Left lobe of liver (tissue), 2 donors: ENCODE results near the gene DEFB127. TPM values are rescaled to one million over a fixed set of nuclear protein-coding genes. Genes with fewer than 3 reads are reported as not detected.
"Not testable (repeated sequence)": the region's sequence is repeated elsewhere in the genome, so short reads cannot be mapped to it uniquely, and the experiment has no call there.

Experiments
- ATAC-seq: fragments of 200-7000 bp; cut with Tn5 transposase; one replicate; pipeline ENCODE4 v1.9.1; 2020; ENCODE audit warnings: mild to moderate bottlenecking, moderate library complexity
- DNase-seq: peaks from one replicate; pipeline ENCODE4 v3.0.0-alpha.2; 2020; ENCODE audit warnings: low spot score
- total RNA-seq: library from RNA; stranded (reverse); gene quantifications from one replicate; pipeline ENCODE4 v1.2.1, GENCODE V29; 2021
- donor health status: DM: no; HTN: no; CAD: no; lungs with moderate emphysema.
- donor health status: DM: no; HTN: yes; CAD: no.

DEFB127 gene
- total RNA-seq: not detected

- DNase-seq (no peak), ATAC-seq (no peak)
Observed at GRCh38 chr20:157154-157553, at the start of gene DEFB127. TSS of gene DEFB127 (plus strand) at chr20:157454. CDS start at chr20:157545, 91 bp downstream.

DNA sequence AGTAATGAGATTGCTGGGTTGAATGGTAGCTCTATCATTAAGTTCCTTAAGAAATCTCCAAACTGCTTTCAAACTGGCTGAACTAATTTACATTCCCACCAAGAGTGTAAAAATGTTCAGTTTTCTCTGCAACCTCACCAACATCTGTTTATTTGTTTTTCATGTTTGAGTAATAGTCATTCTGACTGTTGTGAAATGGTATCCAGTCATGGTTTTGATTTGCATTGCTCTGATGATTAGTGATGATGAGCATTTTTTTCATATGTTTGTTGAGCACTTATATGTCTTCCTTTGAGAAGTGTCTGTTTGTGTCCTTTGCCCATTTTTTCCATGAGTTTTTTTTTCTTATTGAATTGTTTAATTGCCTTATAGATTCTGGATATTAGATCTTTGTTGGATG, 44.9 kb upstream of the DEFB127 start:
- ATAC-seq: no peak
- no peak for DNase-seq

DNA sequence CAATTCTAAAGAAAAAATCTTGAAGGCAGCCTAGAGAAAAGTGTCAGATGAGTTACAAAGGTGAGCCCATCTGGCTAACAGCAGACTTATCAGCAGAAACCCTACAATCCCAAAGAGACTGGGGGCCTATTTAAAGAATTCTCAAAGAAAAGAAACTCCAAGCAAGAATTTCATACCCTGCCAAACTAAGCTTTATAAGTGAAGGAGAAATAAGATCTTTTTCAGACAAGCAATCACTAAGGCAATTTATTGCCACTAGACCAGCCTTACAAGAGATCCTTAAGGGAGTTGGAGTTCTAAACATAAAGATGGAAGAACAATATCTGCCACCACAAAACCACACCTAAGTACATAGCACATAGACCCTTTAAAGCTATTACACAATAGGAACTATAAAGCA, 39.7 kb upstream of the DEFB127 start:
- DNase-seq (no peak), ATAC-seq (no peak)

DNA sequence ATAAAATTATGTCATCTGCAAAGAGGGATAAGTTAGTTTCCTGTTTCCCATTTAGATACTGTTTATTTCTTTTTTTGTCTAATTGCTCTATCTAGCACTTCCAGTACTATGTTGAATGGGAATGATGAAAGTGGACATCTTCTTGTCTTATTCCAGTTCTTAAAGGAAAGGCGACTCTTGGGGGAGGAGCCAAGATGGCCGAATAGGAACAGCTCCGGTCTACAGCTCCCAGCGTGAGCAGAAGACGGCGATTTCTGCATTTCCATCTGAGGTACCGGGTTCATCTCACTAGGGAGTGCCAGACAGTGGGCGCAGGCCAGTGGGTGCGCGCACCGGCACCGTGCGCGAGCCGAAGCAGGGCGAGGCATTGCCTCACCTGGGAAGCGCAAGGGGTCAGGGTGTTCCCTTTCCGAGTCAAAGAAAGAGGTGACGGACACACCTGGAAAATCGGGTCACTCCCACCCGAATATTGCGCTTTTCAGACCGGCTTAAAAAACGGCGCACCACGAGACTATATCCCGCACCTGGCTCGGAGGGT, 27.4 kb upstream of the DEFB127 start:
- ATAC-seq, DNase-seq: not testable (repeated sequence)

GRCh38 chr20:137668-138490, 19.4 kb upstream of the DEFB127 start:
- DNase-seq (no peak), ATAC-seq (no peak)

DNA sequence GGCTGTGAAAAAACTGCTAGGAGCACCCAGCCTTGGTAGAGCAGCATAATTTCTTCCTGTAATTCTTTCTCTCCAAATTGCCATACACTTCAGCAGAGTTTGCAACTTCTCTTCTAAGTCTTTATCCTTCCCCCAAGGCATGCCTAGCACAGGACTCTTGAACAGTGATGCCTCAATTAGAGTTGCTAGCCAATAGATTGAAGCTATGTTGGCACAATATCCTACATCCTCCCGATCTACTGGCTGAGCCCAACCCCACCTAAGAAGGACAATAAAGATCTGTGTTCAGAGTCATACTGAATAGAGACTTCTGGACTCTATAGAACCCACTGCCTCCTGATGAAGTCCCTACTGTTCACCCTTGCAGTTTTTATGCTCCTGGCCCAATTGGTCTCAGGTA, 15.0 kb upstream of the DEFB127 start, which contains the start of gene DEFB126:
Gene DEFB126 (plus strand): TSS at position 301 of the 400 bp plus-strand sequence. CDS start 39 bp downstream, at position 340.
- no peak for DNase-seq
- no peak for ATAC-seq

- no peak for DNase-seq
- no peak for ATAC-seq
Observed at GRCh38 chr20:145877-146276, 11.4 kb upstream of the DEFB127 start.

DNA sequence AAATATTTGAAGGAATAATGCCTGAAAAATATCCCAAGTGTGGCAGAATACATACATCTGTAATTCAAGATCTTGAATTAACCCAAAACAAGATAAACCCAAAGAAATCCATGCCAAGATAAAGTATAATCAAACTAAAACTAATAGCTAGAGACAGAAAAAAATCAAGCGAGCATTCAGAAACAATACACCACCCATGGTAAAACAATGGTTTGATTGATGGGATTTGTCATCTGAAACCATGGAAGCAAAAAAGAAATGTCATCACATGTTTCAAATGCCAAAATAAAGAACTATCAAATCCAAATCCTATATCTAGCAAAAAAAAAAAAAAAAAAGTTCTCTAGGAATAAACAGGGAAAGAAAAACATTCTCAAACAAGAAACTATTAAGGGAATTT, 5.1 kb upstream of the DEFB127 start:
- ATAC-seq (no peak), DNase-seq (no peak)

- DNase-seq: peak; percentile 47
- peak; percentile 95 for ATAC-seq
Observed at GRCh38 chr20:164618-165017, 7.4 kb downstream of the DEFB127 start.

DNA sequence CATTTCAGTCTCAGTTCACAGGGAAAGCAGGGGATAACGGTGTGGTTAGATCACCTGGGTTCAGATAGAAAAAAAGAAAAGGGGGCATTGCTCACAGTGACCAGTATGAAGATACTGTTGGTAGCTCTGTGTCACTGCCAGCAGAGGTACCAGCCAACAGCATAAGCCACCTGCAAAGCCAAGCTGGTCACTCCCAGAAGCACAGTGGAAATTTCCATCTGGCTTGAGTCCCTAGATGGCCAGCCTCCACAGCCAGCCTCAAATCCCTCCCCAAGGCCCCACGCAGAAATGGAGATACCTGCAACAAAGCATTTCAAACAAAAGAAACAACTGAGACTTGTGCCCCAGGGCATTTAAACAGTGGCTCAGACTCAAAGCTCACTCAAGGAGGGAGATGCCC, 11.6 kb downstream of the DEFB127 start:
- no peak for ATAC-seq
- DNase-seq: no peak

DNA sequence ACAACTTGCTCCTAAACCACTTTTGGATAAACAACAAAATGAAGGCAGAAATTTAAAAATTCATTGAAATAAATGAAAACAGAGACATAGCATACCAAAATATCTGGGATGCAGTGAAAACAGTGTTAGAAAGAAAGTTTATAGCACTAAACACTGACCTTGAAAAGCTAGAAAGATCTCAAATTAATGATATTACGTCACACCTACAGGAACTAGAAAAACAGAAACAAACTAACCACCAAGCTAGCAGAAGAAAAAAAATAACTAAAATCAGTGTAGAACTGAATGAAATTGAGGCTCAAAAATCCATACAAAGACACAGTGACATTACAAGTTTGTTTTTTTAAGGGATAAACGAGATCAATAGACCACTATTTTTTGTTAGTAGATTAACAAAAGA, 27.0 kb downstream of the DEFB127 start:
- ATAC-seq: no peak
- DNase-seq: no peak

DNA sequence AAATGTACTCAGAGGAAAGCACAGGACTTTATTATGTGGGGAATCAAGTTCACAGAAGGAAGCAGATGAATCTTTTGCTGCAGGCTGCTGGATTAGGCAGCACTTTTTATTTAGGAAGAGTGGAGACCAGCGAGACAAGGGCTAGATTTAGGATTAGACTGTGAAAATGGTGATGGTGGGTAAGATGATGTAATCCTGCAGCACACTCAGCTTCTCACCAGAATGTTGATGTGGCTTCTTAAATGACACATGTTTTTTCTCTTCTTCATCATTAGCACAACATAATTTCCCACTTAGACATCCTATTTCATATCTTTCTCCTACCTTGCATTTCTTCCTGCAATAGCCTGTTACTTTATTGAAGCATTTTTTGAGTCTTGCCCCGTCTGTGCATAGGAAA, 30.5 kb downstream of the DEFB127 start:
- DNase-seq (no peak), ATAC-seq (no peak)

- DNase-seq (no peak), ATAC-seq (no peak)
Observed at GRCh38 chr20:189611-190010, 32.4 kb downstream of the DEFB127 start, which contains the start of gene DEFB128. TSS of gene DEFB128 (minus strand) at chr20:189711. CDS start at chr20:189623, 88 bp downstream.

- ATAC-seq: no peak
- no peak for DNase-seq
Observed at GRCh38 chr20:198225-198624, 41.0 kb downstream of the DEFB127 start.

DNA sequence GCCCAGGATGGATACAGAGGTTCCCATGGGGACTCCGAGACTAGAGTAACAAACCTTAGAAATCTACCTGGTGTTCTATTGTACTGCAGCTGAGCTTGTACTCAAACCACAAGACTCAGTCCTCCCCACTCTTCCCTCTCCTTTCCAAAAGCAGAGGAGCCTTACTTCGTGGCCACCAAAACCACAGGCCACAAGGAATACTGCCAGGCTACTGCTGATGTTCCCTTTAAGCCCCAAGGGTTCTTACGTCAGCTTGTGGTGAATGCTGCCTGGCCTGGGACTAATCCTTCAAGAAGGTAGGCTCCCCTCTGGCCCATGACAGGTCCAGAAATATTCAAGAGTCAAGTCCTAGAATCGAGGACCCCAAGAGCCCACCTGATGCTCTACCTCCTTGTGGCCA, 42.7 kb downstream of the DEFB127 start:
- ATAC-seq: no peak
- no peak for DNase-seq

GRCh38 chr20:203630-204029, 46.4 kb downstream of the DEFB127 start:
- not testable (repeated sequence) for DNase-seq, ATAC-seq

Other genes with a start within 250 kb of the DEFB127 start
- gene DEFB125, start 69.8 kb upstream of the DEFB127 start, total RNA-seq: not detected
- not detected for gene DEFB126, start 14.9 kb upstream of the DEFB127 start, total RNA-seq
- gene DEFB128, start 32.3 kb downstream of the DEFB127 start, total RNA-seq: not detected
- gene DEFB129, start 69.8 kb downstream of the DEFB127 start, total RNA-seq: not detected
- 0.15 TPM for gene DEFB132, start 100.3 kb downstream of the DEFB127 start, total RNA-seq
- gene C20orf96, start 133.3 kb downstream of the DEFB127 start, total RNA-seq: 2.0 TPM
- gene ZCCHC3, start 140.1 kb downstream of the DEFB127 start, total RNA-seq: 5.6 TPM
- gene SOX12, start 168.1 kb downstream of the DEFB127 start, total RNA-seq: 5.6 TPM
- gene NRSN2, start 189.7 kb downstream of the DEFB127 start, total RNA-seq: 3.1 TPM
- 18.3 TPM for gene TRIB3, start 223.3 kb downstream of the DEFB127 start, total RNA-seq